Retinal pigment epithelial cell (primary cell): ENCODE data around the gene EMX2.
"Not testable (repeated sequence)": the region's sequence is repeated elsewhere in the genome, so short reads cannot be mapped to it uniquely, and the experiment has no call there.

Experiments
- DNase-seq: peaks from one replicate; pipeline ENCODE4 v3.0.0-alpha.2; 2010; ENCODE audit warnings: low read depth
- H3K4me3 ChIP-seq: 2 replicates; pipeline ENCODE4 v1.5.1; 2011; ENCODE audit warnings: mild to moderate bottlenecking, low read length, control low read depth, moderate library complexity
- CTCF ChIP-seq: conservative IDR thresholded peaks from 2 replicates; pipeline ENCODE4 v1.5.1; 2011; ENCODE audit warnings: low read depth, low read length, control low read depth, inconsistent platforms

EMX2 gene

GRCh38 chr10:117501460-117502035 lies 41.0 kb upstream of the EMX2 start:
- TF ChIP-seq CTCF: no peak
- no peak for DNase-seq
- H3K4me3 ChIP-seq: no peak overlapping the region

GRCh38 chr10:117502421-117503243 lies 39.9 kb upstream of the EMX2 start:
- DNase-seq: no peak
- no peak for TF ChIP-seq CTCF
- no peak overlapping the region for H3K4me3 ChIP-seq

- no peak overlapping the region for H3K4me3 ChIP-seq
- no peak for DNase-seq
- no peak for TF ChIP-seq CTCF
Observed at GRCh38 chr10:117503244-117504205, 39.0 kb upstream of the EMX2 start.

GRCh38 chr10:117504562-117504961 lies 38.0 kb upstream of the EMX2 start:
- H3K4me3 ChIP-seq: no peak overlapping the region
- no peak for TF ChIP-seq CTCF
- DNase-seq: no peak

- DNase-seq, H3K4me3 ChIP-seq: not testable (repeated sequence)
Observed at GRCh38 chr10:117507081-117507480, 35.5 kb upstream of the EMX2 start.

- no peak for DNase-seq
- no peak overlapping the region for H3K4me3 ChIP-seq
- no peak for TF ChIP-seq CTCF
Observed at GRCh38 chr10:117509573-117509972, 33.0 kb upstream of the EMX2 start.
